ENCODE data around the gene MED29.
A peak's percentile ranks its signal among the peaks of the same experiment; 100 is the strongest.

The MED29 gene

DNA sequence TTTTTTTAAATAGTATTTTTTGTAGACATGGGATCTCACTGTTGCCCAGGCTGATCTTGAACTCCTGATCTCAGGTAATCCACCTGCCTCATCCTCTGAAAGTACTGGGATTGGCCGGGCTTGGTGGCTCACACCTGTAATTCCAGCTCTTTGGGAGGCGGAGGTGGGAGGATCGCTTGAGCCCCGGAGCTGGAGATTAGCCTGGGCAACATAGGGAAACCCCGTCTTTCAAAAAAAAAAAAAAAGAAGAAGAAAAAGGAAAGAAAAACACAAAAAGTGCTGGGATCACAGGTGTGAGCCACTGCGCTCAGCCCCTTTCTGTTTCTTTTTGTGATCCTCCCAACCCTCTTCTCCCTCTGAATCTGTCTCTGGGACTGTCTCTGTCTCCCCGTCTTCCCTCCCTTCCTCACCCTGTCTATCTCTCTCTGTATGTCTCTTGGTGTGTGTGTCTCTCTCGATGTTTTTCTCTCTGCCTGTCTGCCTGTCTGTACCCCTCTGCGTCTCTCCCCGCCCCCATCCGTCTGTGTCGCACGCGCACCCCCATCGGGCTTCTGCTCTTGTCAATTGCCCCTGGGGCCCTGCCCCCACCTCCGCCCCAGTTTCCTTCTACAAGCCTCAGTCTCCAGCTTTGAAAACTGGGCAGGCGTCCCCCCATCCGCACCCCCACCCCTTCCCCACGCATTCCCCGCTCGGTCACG, 14.9 kb downstream of the MED29 start:
- Histone ChIP-seq H3K4me1 (ENCODE audit: low read length) (peaks cover 41% of the 10 kb centered on the region), H3K9ac (ENCODE audit: low read length) (peak overlapping the region; percentile 100), H3K79me2 (ENCODE audit: low read length) (peaks cover 24% of the 10 kb centered on the region), H3F3A (ENCODE audit: insufficient read depth, low read length) (peaks cover 95% of the 10 kb centered on the region), H3K27me3 (replicated peaks; ENCODE audit: insufficient read depth, low read length) (no peaks in the 10 kb centered on the region), H3K4me3 (ENCODE audit: low read length) (peak overlapping the region; percentile 98), H2AFZ (ENCODE audit: low read length) (no peak overlapping the region), H4K20me1 (ENCODE audit: insufficient read depth, low read length) (peaks cover 20% of the 10 kb centered on the region; the same call in 1 of the 2 replicates), H3K4me2 (ENCODE audit: low read depth, low read length) (peak overlapping the region; percentile 94), H3K36me3 (replicated peaks; ENCODE audit: insufficient read depth, low read length) (peaks cover 12% of the 10 kb centered on the region; the same call in 1 of the 2 replicates), H3K27ac (ENCODE audit: low read length) (peak overlapping the region; percentile 100), H3K9me2 (replicated peaks; ENCODE audit: insufficient read depth, low read length) (no peaks in the 10 kb centered on the region), H3K9me3 (replicated peaks; ENCODE audit: insufficient read depth, low read length) (no peaks in the 10 kb centered on the region)
- TF ChIP-seq, protein P1, sequence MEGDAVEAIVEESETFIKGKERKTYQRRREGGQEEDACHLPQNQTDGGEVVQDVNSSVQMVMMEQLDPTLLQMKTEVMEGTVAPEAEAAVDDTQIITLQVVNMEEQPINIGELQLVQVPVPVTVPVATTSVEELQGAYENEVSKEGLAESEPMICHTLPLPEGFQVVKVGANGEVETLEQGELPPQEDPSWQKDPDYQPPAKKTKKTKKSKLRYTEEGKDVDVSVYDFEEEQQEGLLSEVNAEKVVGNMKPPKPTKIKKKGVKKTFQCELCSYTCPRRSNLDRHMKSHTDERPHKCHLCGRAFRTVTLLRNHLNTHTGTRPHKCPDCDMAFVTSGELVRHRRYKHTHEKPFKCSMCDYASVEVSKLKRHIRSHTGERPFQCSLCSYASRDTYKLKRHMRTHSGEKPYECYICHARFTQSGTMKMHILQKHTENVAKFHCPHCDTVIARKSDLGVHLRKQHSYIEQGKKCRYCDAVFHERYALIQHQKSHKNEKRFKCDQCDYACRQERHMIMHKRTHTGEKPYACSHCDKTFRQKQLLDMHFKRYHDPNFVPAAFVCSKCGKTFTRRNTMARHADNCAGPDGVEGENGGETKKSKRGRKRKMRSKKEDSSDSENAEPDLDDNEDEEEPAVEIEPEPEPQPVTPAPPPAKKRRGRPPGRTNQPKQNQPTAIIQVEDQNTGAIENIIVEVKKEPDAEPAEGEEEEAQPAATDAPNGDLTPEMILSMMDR (IDR thresholded peaks at IDR 0.05; ENCODE audit: low read length) = no peak
- TF ChIP-seq EZH2 (optimal IDR thresholded peaks at IDR 0.05; ENCODE audit: low read depth, low read length) (no peak), EZH2phosphoT487 (IDR thresholded peaks at IDR 0.05; ENCODE audit: low read length) (no peak)
- DNase-seq = peak; percentile 81

DNA sequence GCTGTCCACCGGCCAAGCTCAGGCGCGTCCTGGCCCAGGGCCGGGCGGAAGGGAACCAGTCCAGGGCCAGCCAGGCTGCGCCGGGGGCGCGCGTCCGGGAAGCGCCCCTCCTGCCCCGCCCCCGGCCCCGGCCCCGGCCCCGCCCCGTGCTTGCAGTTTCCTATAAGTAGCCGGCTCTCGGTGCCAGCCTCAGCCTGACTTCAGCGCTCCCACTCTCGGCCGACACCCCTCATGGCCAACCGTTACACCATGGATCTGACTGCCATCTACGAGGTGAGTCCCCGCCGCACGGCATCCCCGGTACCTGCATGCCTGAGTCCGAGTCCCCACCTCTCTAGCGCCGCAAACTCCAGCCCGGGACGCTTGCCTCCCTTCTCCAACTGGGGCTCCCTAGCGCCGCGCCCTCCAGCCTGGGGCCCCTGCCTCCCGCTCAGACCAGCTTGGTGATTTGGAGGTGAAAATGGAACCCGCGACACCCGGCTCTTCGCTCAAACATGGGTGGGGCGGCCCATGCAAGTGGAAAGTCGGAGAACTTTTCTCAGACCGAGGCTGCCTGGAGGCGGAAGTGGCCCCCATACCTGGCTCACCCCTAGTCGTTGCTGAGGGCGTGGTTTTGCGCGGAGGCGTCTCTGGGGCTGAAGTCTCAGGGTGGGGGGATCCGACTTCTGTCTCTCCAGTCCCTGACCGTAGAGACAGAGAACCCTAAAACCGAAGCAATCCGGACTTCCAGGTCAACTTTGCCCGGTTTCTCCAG, 15.7 kb downstream of the MED29 start, which contains the start of gene ZFP36:
ZFP36 (plus strand) TSS at position 192 of the 754 bp plus-strand sequence; CDS start at position 250, 58 bp downstream.
- H3K36me3 ChIP-seq (replicated peaks; ENCODE audit: insufficient read depth, low read length) = peaks cover 12% of the 10 kb centered on the region; the same call in 1 of the 2 replicates
- peak within 1 kb of the TSS; percentile 98 for H3K4me3 ChIP-seq (ENCODE audit: low read length)
- no peaks in the 10 kb centered on the region for H3K27me3 ChIP-seq (replicated peaks; ENCODE audit: insufficient read depth, low read length)
- peaks cover 20% of the 10 kb centered on the region; the same call in 1 of the 2 replicates for H4K20me1 ChIP-seq (ENCODE audit: insufficient read depth, low read length)
- H3K4me1 ChIP-seq (ENCODE audit: low read length) = peaks cover 38% of the 10 kb centered on the region
- no peaks in the 10 kb centered on the region for H3K9me2 ChIP-seq (replicated peaks; ENCODE audit: insufficient read depth, low read length)
- peak within 1 kb of the TSS; percentile 100 for H3K9ac ChIP-seq (ENCODE audit: low read length)
- H3K27ac ChIP-seq (ENCODE audit: low read length) = peak within 1 kb of the TSS; percentile 100
- H3K79me2 ChIP-seq (ENCODE audit: low read length) = peaks cover 24% of the 10 kb centered on the region
- H3K4me2 ChIP-seq (ENCODE audit: low read depth, low read length) = peak within 1 kb of the TSS; percentile 99
- H2AFZ ChIP-seq (ENCODE audit: low read length) = no peak within 1 kb of the TSS
- peak; percentile 81 for DNase-seq
- peaks cover 95% of the 10 kb centered on the region for H3F3A ChIP-seq (ENCODE audit: insufficient read depth, low read length)
- TF ChIP-seq, protein P1 (IDR thresholded peaks at IDR 0.05; ENCODE audit: low read length) = no peak
- TF ChIP-seq EZH2phosphoT487 (IDR thresholded peaks at IDR 0.05; ENCODE audit: low read length) (no peak), EZH2 (optimal IDR thresholded peaks at IDR 0.05; ENCODE audit: low read depth, low read length) (no peak)
- H3K9me3 ChIP-seq (replicated peaks; ENCODE audit: insufficient read depth, low read length) = no peaks in the 10 kb centered on the region

DNA sequence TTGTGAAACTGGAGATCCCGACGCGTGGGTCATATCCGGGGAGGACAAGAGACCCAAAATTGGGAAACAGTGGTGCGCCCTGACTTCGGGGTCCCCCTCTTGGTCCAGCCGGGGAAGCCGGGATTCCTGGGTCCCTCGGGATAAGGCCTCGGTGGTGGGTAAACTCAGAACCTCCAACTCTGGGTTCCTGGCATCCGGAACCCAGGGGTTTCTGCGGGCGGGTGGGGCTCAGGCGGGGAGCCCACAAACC, 16.2 kb downstream of the MED29 start:
- peak overlapping the region; percentile 99 for H3K9ac ChIP-seq (ENCODE audit: low read length)
- H3K79me2 ChIP-seq (ENCODE audit: low read length) = peaks cover 24% of the 10 kb centered on the region
- no peaks in the 10 kb centered on the region for H3K9me3 ChIP-seq (replicated peaks; ENCODE audit: insufficient read depth, low read length)
- no peak for DNase-seq
- peak overlapping the region; percentile 99 for H3K4me2 ChIP-seq (ENCODE audit: low read depth, low read length)
- H3F3A ChIP-seq (ENCODE audit: insufficient read depth, low read length) = peaks cover 90% of the 10 kb centered on the region
- TF ChIP-seq, protein P1 (IDR thresholded peaks at IDR 0.05; ENCODE audit: low read length) = no peak
- TF ChIP-seq EZH2phosphoT487 (IDR thresholded peaks at IDR 0.05; ENCODE audit: low read length) (no peak), EZH2 (optimal IDR thresholded peaks at IDR 0.05; ENCODE audit: low read depth, low read length) (no peak)
- no peaks in the 10 kb centered on the region for H3K27me3 ChIP-seq (replicated peaks; ENCODE audit: insufficient read depth, low read length)
- no peaks in the 10 kb centered on the region for H3K9me2 ChIP-seq (replicated peaks; ENCODE audit: insufficient read depth, low read length)
- H2AFZ ChIP-seq (ENCODE audit: low read length) = no peak overlapping the region
- H3K27ac ChIP-seq (ENCODE audit: low read length) = peak overlapping the region; percentile 100
- H3K4me3 ChIP-seq (ENCODE audit: low read length) = peak overlapping the region; percentile 98
- H3K4me1 ChIP-seq (ENCODE audit: low read length) = peaks cover 33% of the 10 kb centered on the region
- H4K20me1 ChIP-seq (ENCODE audit: insufficient read depth, low read length) = peaks cover 20% of the 10 kb centered on the region; the same call in 1 of the 2 replicates
- H3K36me3 ChIP-seq (replicated peaks; ENCODE audit: insufficient read depth, low read length) = peaks cover 12% of the 10 kb centered on the region; the same call in 1 of the 2 replicates
